Gastroesophageal sphincter (tissue), 4 donors: Measurements from ENCODE around the gene RPL19. TPM values are rescaled to one million over a fixed set of nuclear protein-coding genes. Genes with fewer than 3 reads are reported as not detected.

Experiments
- ATAC-seq: fragments of 150-250 bp; one replicate; pipeline ENCODE4 v1.9.1; 2016; ENCODE audit warnings: mild to moderate bottlenecking, moderate library complexity
- H3K27ac ChIP-seq, 4 donors: fragments of 200-600 bp; sonication (generic) in 3 of 4; 1 replicate in 3 of 4; 2 replicates in 1 of 4; pipeline ENCODE4 v1.5.1; 2016 to 2019
- H3K27me3 ChIP-seq: fragments of 200-600 bp; sonication (generic); one replicate; pipeline ENCODE4 v1.5.1; 2019
- H3K36me3 ChIP-seq, 2 donors: fragments of 200-600 bp; sonication (generic); one replicate each; pipeline ENCODE4 v1.5.1; 2019; ENCODE audit warnings: control low read depth in 1 of 2
- H3K4me1 ChIP-seq, 3 donors: fragments of 200-600 bp; sonication (generic); 1 replicate in 2 of 3; 2 replicates in 1 of 3; pipeline ENCODE4 v1.5.1; 2016 to 2019; ENCODE audit warnings: control low read depth in 2 of 3
- H3K4me3 ChIP-seq, 2 donors: fragments of 200-600 bp; sonication (generic); one replicate each; pipeline ENCODE4 v1.5.1; 2019; ENCODE audit warnings: mild to moderate bottlenecking in 1 of 2, moderate library complexity in 1 of 2
- H3K9me3 ChIP-seq, 3 donors: fragments of 200-600 bp; sonication (generic); one replicate each; pipeline ENCODE4 v1.5.1; 2017 to 2019; ENCODE audit warnings: control low read depth in 2 of 3
- EP300 ChIP-seq: sonication (generic); formaldehyde crosslinking; IDR thresholded peaks from one replicate; pipeline ENCODE4 v1.6.1; 2017; ENCODE audit warnings: antibody characterized with exemption, mild to moderate bottlenecking
- POLR2A ChIP-seq, 2 donors: fragments of 450-650 bp; IDR thresholded peaks; one replicate each; pipeline ENCODE4 v1.6.1; 2017; ENCODE audit warnings: antibody characterized with exemption in 2 of 2, mild to moderate bottlenecking in 2 of 2, moderate library complexity in 1 of 2
- POLR2AphosphoS5 ChIP-seq: sonication (generic); formaldehyde crosslinking; IDR thresholded peaks from one replicate; pipeline ENCODE4 v1.6.1; 2017; ENCODE audit warnings: antibody characterized with exemption
- WGBS, 2 donors: methylation state at CpG; one replicate each; pipeline ENCODE4 v1.1.5; 2018; ENCODE audit warnings: low coverage in 1 of 2; 5-methylcytosine and 5-hydroxymethylcytosine counted together
- total RNA-seq, 4 donors: library from RNA; depleted of rRNA; stranded (reverse); fragments of >200 nt; gene quantifications; one replicate each; pipeline ENCODE4 v1.1.0, GENCODE V29; 2016
- TF ChIP-seq, protein P1 (sequence below), 4 experiments: fragments of 200-600 bp in 2 of 4; fragments of 450-650 bp in 2 of 4; sonication (generic) in 1 of 4; IDR thresholded peaks; one replicate each; pipeline ENCODE4 v1.5.1; 2017 to 2019; ENCODE audit warnings: antibody characterized with exemption in 4 of 4, mild to moderate bottlenecking in 2 of 4, moderate library complexity in 2 of 4

RPL19 gene
- total RNA-seq, 4 donors from 2014 or later = 1,562 to 3,160 (median 2,477) TPM

DNA sequence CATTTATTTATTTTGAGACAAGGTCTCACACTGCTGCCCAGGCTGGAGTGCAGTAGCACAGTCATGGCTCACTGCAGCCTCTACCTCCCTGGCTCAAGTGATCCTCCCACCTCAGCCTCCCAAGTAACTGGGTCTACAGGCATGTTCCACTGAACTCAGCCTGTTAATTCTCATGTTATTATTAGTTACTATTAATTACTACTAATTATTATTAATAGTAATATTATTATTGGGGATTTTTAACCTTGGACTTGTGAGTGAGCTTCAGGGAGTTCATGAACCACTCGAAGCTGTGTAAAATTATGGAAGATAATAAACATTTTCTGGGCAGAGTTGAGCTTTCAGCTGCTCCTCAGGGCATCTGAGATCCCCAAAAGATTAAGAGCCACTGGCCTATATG, 30.3 kb downstream of the RPL19 start:
- Histone ChIP-seq H3K27me3 (peaks cover 99% of the 10 kb centered on the region), H3K9me3 (no peaks in the 10 kb centered on the region), H3K4me3 (no peak overlapping the region), H3K4me1 (peaks cover 0 to 25% (median 16%) of the 10 kb centered on the region in 3 donors), H3K36me3 (no peaks in the 10 kb centered on the region), H3K27ac (no peak overlapping the region)
- TF ChIP-seq EP300 = no peak
- TF ChIP-seq POLR2AphosphoS5 = no peak
- no peak for TF ChIP-seq POLR2A (IDR thresholded peaks at IDR 0.05)
- TF ChIP-seq, protein P1, sequence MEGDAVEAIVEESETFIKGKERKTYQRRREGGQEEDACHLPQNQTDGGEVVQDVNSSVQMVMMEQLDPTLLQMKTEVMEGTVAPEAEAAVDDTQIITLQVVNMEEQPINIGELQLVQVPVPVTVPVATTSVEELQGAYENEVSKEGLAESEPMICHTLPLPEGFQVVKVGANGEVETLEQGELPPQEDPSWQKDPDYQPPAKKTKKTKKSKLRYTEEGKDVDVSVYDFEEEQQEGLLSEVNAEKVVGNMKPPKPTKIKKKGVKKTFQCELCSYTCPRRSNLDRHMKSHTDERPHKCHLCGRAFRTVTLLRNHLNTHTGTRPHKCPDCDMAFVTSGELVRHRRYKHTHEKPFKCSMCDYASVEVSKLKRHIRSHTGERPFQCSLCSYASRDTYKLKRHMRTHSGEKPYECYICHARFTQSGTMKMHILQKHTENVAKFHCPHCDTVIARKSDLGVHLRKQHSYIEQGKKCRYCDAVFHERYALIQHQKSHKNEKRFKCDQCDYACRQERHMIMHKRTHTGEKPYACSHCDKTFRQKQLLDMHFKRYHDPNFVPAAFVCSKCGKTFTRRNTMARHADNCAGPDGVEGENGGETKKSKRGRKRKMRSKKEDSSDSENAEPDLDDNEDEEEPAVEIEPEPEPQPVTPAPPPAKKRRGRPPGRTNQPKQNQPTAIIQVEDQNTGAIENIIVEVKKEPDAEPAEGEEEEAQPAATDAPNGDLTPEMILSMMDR (IDR thresholded peaks at IDR 0.05) = no peak
- ATAC-seq = no peak
- 44 to 75% methylated on average over 1 of the region's 1 CpG for WGBS, 2 donors

GRCh38 chr17:39231091-39231561, 31.0 kb downstream of the RPL19 start:
- peaks cover 99% of the 10 kb centered on the region for H3K27me3 ChIP-seq
- no peak overlapping the region for H3K27ac ChIP-seq
- whole genome bisulfite sequencing, 2 donors = 65% methylated on average over 4 of the region's 10 CpGs; no CpG with 5 or more reads in 1 of the 2 donors
- H3K36me3 ChIP-seq = no peaks in the 10 kb centered on the region
- H3K4me3 ChIP-seq = no peak overlapping the region
- H3K9me3 ChIP-seq = no peaks in the 10 kb centered on the region
- ATAC-seq = peak; percentile 5
- no peak for TF ChIP-seq POLR2A (IDR thresholded peaks at IDR 0.05)
- TF ChIP-seq, protein P1 (IDR thresholded peaks at IDR 0.05) = no peak
- no peak for TF ChIP-seq EP300
- TF ChIP-seq POLR2AphosphoS5 = no peak
- peaks cover 0 to 18% (median 8%) of the 10 kb centered on the region in 3 donors for H3K4me1 ChIP-seq

- Histone ChIP-seq H3K9me3 (no peaks in the 10 kb centered on the region), H3K27me3 (peaks cover 99% of the 10 kb centered on the region), H3K27ac (no peak overlapping the region), H3K4me1 (peaks cover 0 to 12% (median 6%) of the 10 kb centered on the region in 3 donors), H3K36me3 (no peaks in the 10 kb centered on the region), H3K4me3 (peak overlapping the region in 1 of 2 donors; percentile 21)
- TF ChIP-seq, protein P1 (IDR thresholded peaks at IDR 0.05) = peak in 3 of 4 experiments; percentile 66 to 90 (median 70)
- TF ChIP-seq EP300 (no peak), POLR2AphosphoS5 (no peak), POLR2A (IDR thresholded peaks at IDR 0.05) (no peak)
- ATAC-seq = peak; percentile 69
- whole genome bisulfite sequencing, 2 donors = 3 to 18% methylated on average over 10 to 11 of the region's 22 CpGs
Observed at GRCh38 chr17:39231591-39232551, 31.8 kb downstream of the RPL19 start.

GRCh38 chr17:39235555-39236449, 35.7 kb downstream of the RPL19 start:
- 10 to 18% methylated on average over 3 to 10 of the region's 18 CpGs for WGBS, 2 donors
- H3K27me3 ChIP-seq = peaks cover 94% of the 10 kb centered on the region
- H3K27ac ChIP-seq = no peak overlapping the region
- H3K4me3 ChIP-seq = no peak overlapping the region
- TF ChIP-seq POLR2AphosphoS5 (no peak), EP300 (no peak), POLR2A (IDR thresholded peaks at IDR 0.05) (no peak)
- TF ChIP-seq, protein P1 (IDR thresholded peaks at IDR 0.05) = peak in 3 of 4 experiments; percentile 12 to 44 (median 24)
- H3K36me3 ChIP-seq = no peaks in the 10 kb centered on the region
- no peaks in the 10 kb centered on the region for H3K9me3 ChIP-seq
- ATAC-seq = no peak
- H3K4me1 ChIP-seq = peaks cover 0 to 19% (median 6%) of the 10 kb centered on the region in 3 donors
